Vagina (tissue), 2 donors: ENCODE results near the gene C1orf21. TPM values are rescaled to one million over a fixed set of nuclear protein-coding genes. Genes with fewer than 3 reads are reported as not detected.

ENCODE experiments used
- DNase-seq, 2 donors: peaks; one replicate each; pipeline ENCODE4 v3.0.0-alpha.2; 2017; ENCODE audit errors: extremely low spot score in 2 of 2
- H3K27ac ChIP-seq: fragments of 200-600 bp; sonication (generic); one replicate; pipeline ENCODE4 v1.5.1; 2019
- H3K27me3 ChIP-seq: fragments of 200-600 bp; sonication (generic); one replicate; pipeline ENCODE4 v1.5.1; 2019
- H3K36me3 ChIP-seq, 2 donors: fragments of 200-600 bp; sonication (generic); one replicate each; pipeline ENCODE4 v1.5.1; 2017 to 2019
- H3K4me1 ChIP-seq: fragments of 200-600 bp; sonication (generic); one replicate; pipeline ENCODE4 v1.5.1; 2019
- H3K4me3 ChIP-seq, 2 donors: fragments of 200-600 bp; sonication (generic); 1 replicate in 1 of 2; 2 replicates in 1 of 2; pipeline ENCODE4 v1.5.1; 2016 to 2019
- H3K9me3 ChIP-seq: fragments of 200-600 bp; sonication (generic); one replicate; pipeline ENCODE4 v1.5.1; 2019
- CTCF ChIP-seq, 3 experiments: fragments of 450-650 bp in 2 of 3; fragments of 200-600 bp in 1 of 3; sonication (generic) in 1 of 3; IDR thresholded peaks; one replicate each; pipeline ENCODE4 v1.5.1; 2017 to 2019; ENCODE audit warnings: antibody characterized with exemption in 3 of 3, mild to moderate bottlenecking in 2 of 3, moderate library complexity in 2 of 3
- POLR2A ChIP-seq, 2 donors: fragments of 450-650 bp; IDR thresholded peaks; one replicate each; pipeline ENCODE4 v1.6.1; 2017; ENCODE audit warnings: antibody characterized with exemption in 2 of 2, mild to moderate bottlenecking in 2 of 2, moderate library complexity in 2 of 2
- POLR2AphosphoS5 ChIP-seq, 2 donors: sonication (generic); formaldehyde crosslinking; IDR thresholded peaks; one replicate each; pipeline ENCODE4 v1.9.0; 2017; ENCODE audit warnings: antibody characterized with exemption in 2 of 2, mild to moderate bottlenecking in 2 of 2, low read depth in 1 of 2; ENCODE audit not compliant: insufficient read depth in 1 of 2
- intact Hi-C: fragments of 100-400 bp; cut with DNase I; formaldehyde crosslinking; loops from one replicate; pipeline ENCODE4 v1.15.1; 2023
- total RNA-seq: library from RNA; depleted of rRNA; stranded (reverse); fragments of >200 nt; gene quantifications from one replicate; pipeline ENCODE4 v1.2.3, GENCODE V29; 2016

Gene C1orf21
- total RNA-seq, 1 donor from 2014 or later = 24.1 TPM

- Histone ChIP-seq H3K36me3 (no peaks in the 10 kb centered on the region), H3K9me3 (no peaks in the 10 kb centered on the region), H3K4me3 (no peak overlapping the region), H3K27me3 (no peaks in the 10 kb centered on the region), H3K4me1 (peaks cover 46% of the 10 kb centered on the region), H3K27ac (no peak overlapping the region)
- DNase-seq = no peak
- intact Hi-C loops = no loop called here
- TF ChIP-seq CTCF (IDR thresholded peaks at IDR 0.05) = no peak
- TF ChIP-seq POLR2A (IDR thresholded peaks at IDR 0.05) = no peak
- TF ChIP-seq POLR2AphosphoS5 (IDR thresholded peaks at IDR 0.05; ENCODE audit: insufficient read depth in 1 of 2, low read depth in 1 of 2) = no peak
Measured at GRCh38 chr1:184479435-184480167, 92.8 kb downstream of the C1orf21 start.

- TF ChIP-seq CTCF (IDR thresholded peaks at IDR 0.05) (no peak), POLR2AphosphoS5 (IDR thresholded peaks at IDR 0.05; ENCODE audit: insufficient read depth in 1 of 2, low read depth in 1 of 2) (no peak), POLR2A (IDR thresholded peaks at IDR 0.05) (no peak)
- Histone ChIP-seq H3K9me3 (no peaks in the 10 kb centered on the region), H3K27me3 (no peaks in the 10 kb centered on the region), H3K4me3 (no peak overlapping the region), H3K4me1 (peaks cover 50% of the 10 kb centered on the region), H3K27ac (peak overlapping the region; percentile 68), H3K36me3 (no peaks in the 10 kb centered on the region)
- intact Hi-C loops = no loop called here
- DNase-seq = no peak
Measured at GRCh38 chr1:184480736-184481135, 93.9 kb downstream of the C1orf21 start.

- DNase-seq = peak in 1 of 2 donors; percentile 94
- intact Hi-C loops = no loop called here
- H3K4me1 ChIP-seq = peaks cover 64% of the 10 kb centered on the region
Measured at GRCh38 chr1:184482136-184482535, 95.3 kb downstream of the C1orf21 start.

GRCh38 chr1:184483101-184483683 lies 96.4 kb downstream of the C1orf21 start:
- no peak overlapping the region for H3K4me3 ChIP-seq
- no peaks in the 10 kb centered on the region for H3K9me3 ChIP-seq
- peak overlapping the region; percentile 86 for H3K27ac ChIP-seq
- H3K4me1 ChIP-seq = peaks cover 71% of the 10 kb centered on the region
- DNase-seq = no peak
- H3K36me3 ChIP-seq = no peaks in the 10 kb centered on the region
- TF ChIP-seq POLR2AphosphoS5 (IDR thresholded peaks at IDR 0.05; ENCODE audit: insufficient read depth in 1 of 2, low read depth in 1 of 2) = peak; percentile 49 to 60
- no peak for TF ChIP-seq POLR2A (IDR thresholded peaks at IDR 0.05)
- TF ChIP-seq CTCF (IDR thresholded peaks at IDR 0.05) = peak in 1 of 3 experiments; percentile 12
- intact Hi-C loops = no loop called here
- no peaks in the 10 kb centered on the region for H3K27me3 ChIP-seq

More at GRCh38 chr1:184482136-184482535, 95.3 kb downstream of the C1orf21 start:
- H3K4me3 ChIP-seq = no peak overlapping the region
- no peaks in the 10 kb centered on the region for H3K36me3 ChIP-seq
- TF ChIP-seq POLR2A (IDR thresholded peaks at IDR 0.05) (no peak), CTCF (IDR thresholded peaks at IDR 0.05) (no peak), POLR2AphosphoS5 (IDR thresholded peaks at IDR 0.05; ENCODE audit: insufficient read depth in 1 of 2, low read depth in 1 of 2) (peak in 1 of 2 donors; percentile 31)
- H3K9me3 ChIP-seq = no peaks in the 10 kb centered on the region
- no peaks in the 10 kb centered on the region for H3K27me3 ChIP-seq
- peak overlapping the region; percentile 86 for H3K27ac ChIP-seq
